ENCODE measurements around the gene SIPA1L3. TPM values are rescaled to one million over a fixed set of nuclear protein-coding genes. Genes with fewer than 3 reads are reported as not detected.

SIPA1L3 gene
- total and polyA plus RNA-seq, 9 of the 15 experiments (the other 6 are each of a cell fraction or from before 2014, with no cell fraction given), result 0.01 to 6.1 (median 2.5) TPM

- TF ChIP-seq CUX1 (CRISPR knock-in tag; IDR thresholded peaks at IDR 0.05), result no peak
- TF ChIP-seq NFIX (CRISPR knock-in tag; IDR thresholded peaks at IDR 0.05; ENCODE audit: low read depth), result no peak
- TF ChIP-seq CBFB (CRISPR knock-in tag; IDR thresholded peaks at IDR 0.05), result no peak
- TF ChIP-seq NR2C1 (IDR thresholded peaks at IDR 0.05), result no peak
- no peak for TF ChIP-seq NR2C1 (tag; IDR thresholded peaks at IDR 0.05)
- no peak for TF ChIP-seq ZBTB8A (IDR thresholded peaks at IDR 0.05; ENCODE audit: partially characterized antibody)
- no peak for TF ChIP-seq ZNF717 (CRISPR knock-in tag; IDR thresholded peaks at IDR 0.05)
Measured at GRCh38 chr19:38204096-38204495, 297.1 kb downstream of the SIPA1L3 start (continued).

- Histone ChIP-seq H3K4me2 (ENCODE audit: insufficient read depth, low read length) (no peak overlapping the region), H3K27me3 (ENCODE audit: control insufficient read depth in 2 of 2, insufficient read depth in 2 of 2, low read length in 2 of 2) (peaks cover 2 to 7% of the 10 kb centered on the region in 2 experiments; a peak in 3 of 5 replicates), H3K9me3 (replicated peaks; ENCODE audit: control insufficient read depth, insufficient read depth, low read depth, low read length) (no peaks in the 10 kb centered on the region), H3K9ac (ENCODE audit: insufficient read depth in 1 of 2, low read depth in 2 of 2, low read length in 2 of 2) (no peak overlapping the region), H4K20me1 (replicated peaks; ENCODE audit: control insufficient read depth, insufficient read depth, low read length) (no peaks in the 10 kb centered on the region), H3K9me1 (ENCODE audit: control insufficient read depth, insufficient read depth, low read length) (no peaks in the 10 kb centered on the region), H3K4me1 (replicated peaks in 1 of 2; ENCODE audit: control insufficient read depth in 2 of 2, insufficient read depth in 2 of 2, low read length in 2 of 2) (peaks cover 9 to 42% of the 10 kb centered on the region in 2 experiments; a peak in 4 of 5 replicates), H3K79me2 (ENCODE audit: control insufficient read depth, insufficient read depth, low read length) (no peaks in the 10 kb centered on the region), H2AFZ (ENCODE audit: low read depth, low read length) (no peak overlapping the region), H3K36me3 (ENCODE audit: control insufficient read depth, insufficient read depth, low read length) (no peaks in the 10 kb centered on the region), H3K27ac (ENCODE audit: extremely low read depth, low read depth, low read length) (no peak overlapping the region), H3K4me3 (no peak overlapping the region)
- FAIRE-seq (no peak), DNase-seq (ENCODE audit: extremely low read depth in 1 of 4, low spot score in 3 of 4) (no peak), ATAC-seq (no peak)
- BruUV-seq (replicated peaks), result no TSS peak
- ChIA-PET POLR2A (no interaction called here), CTCF (ENCODE audit: low intra/inter-chr PET ratio) (no interaction called here)
- TF ChIP-seq ETV6 (IDR thresholded peaks at IDR 0.05; ENCODE audit: borderline replicate concordance in 1 of 2, low read depth in 2 of 2, low read length in 1 of 2) (no peak), ETV6 (CRISPR knock-in tag; IDR thresholded peaks at IDR 0.05; ENCODE audit: borderline replicate concordance) (no peak), TCF7L2 (IDR thresholded peaks at IDR 0.05; ENCODE audit: low read depth, low read length) (no peak), ZBTB49 (CRISPR knock-in tag; IDR thresholded peaks at IDR 0.05; ENCODE audit: borderline replicate concordance) (no peak), POLR2A (conservative IDR thresholded peaks at IDR 0.05) (no peak)
- 43% methylated on average over 8 of the region's 8 CpGs for WGBS (ENCODE audit: insufficient coverage, low coverage, missing lambda C conversion rate)
- in situ Hi-C loops (cut with MboI), result no loop called here
- intact Hi-C loops (cut with micrococcal nuclease), result no loop called here
Measured at GRCh38 chr19:38204728-38205127, 297.7 kb downstream of the SIPA1L3 start.

Measured in K562 (cell line).